ENCODE data around the gene TMEM235.

DNA sequence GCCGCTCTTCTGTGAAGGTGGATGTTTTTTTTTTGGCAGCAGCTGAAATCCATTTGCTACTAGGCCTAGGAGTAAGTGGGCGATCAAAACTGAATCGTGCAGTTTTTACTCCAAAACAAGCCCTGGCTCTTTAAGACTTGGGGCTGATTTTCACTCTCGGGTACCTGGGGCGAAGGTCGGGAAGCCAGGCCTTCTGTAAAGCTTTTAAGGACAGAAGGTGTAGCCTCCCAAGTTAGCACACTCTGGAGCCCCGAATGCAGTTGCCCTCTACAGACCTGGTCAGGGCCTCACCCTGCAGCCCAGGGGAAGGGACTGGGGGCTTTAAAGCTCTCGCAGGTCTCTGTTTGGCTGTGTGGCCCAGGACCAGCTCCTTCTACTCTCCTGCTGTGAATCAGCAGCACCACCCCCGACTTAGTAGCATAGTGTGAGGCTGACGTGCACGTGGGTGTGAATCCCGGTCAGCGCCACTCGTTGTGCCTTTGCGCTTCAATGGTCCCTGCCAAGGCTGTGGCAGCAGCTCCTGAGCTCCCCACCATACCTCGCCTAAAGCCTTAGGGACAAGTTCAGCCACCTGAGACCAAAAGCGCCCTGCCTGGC lies 49.9 kb downstream of the TMEM235 start:
- TF ChIP-seq, protein P1, sequence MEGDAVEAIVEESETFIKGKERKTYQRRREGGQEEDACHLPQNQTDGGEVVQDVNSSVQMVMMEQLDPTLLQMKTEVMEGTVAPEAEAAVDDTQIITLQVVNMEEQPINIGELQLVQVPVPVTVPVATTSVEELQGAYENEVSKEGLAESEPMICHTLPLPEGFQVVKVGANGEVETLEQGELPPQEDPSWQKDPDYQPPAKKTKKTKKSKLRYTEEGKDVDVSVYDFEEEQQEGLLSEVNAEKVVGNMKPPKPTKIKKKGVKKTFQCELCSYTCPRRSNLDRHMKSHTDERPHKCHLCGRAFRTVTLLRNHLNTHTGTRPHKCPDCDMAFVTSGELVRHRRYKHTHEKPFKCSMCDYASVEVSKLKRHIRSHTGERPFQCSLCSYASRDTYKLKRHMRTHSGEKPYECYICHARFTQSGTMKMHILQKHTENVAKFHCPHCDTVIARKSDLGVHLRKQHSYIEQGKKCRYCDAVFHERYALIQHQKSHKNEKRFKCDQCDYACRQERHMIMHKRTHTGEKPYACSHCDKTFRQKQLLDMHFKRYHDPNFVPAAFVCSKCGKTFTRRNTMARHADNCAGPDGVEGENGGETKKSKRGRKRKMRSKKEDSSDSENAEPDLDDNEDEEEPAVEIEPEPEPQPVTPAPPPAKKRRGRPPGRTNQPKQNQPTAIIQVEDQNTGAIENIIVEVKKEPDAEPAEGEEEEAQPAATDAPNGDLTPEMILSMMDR (conservative IDR thresholded peaks at IDR 0.05; ENCODE audit: low read depth in 2 of 2): no peak
- no peak for TF ChIP-seq ZNF331 (CRISPR knock-in tag; IDR thresholded peaks at IDR 0.05; ENCODE audit: low read depth)
- TF ChIP-seq JUNB (IDR thresholded peaks at IDR 0.05; ENCODE audit: unreplicated experiment): no peak
- TF ChIP-seq EZH2phosphoT487 (IDR thresholded peaks at IDR 0.05; ENCODE audit: unreplicated experiment): no peak
- TF ChIP-seq CREB1 (CRISPR knock-in tag; IDR thresholded peaks at IDR 0.05; ENCODE audit: low read depth): no peak
- TF ChIP-seq, protein P2, sequence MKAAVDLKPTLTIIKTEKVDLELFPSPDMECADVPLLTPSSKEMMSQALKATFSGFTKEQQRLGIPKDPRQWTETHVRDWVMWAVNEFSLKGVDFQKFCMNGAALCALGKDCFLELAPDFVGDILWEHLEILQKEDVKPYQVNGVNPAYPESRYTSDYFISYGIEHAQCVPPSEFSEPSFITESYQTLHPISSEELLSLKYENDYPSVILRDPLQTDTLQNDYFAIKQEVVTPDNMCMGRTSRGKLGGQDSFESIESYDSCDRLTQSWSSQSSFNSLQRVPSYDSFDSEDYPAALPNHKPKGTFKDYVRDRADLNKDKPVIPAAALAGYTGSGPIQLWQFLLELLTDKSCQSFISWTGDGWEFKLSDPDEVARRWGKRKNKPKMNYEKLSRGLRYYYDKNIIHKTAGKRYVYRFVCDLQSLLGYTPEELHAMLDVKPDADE (IDR thresholded peaks at IDR 0.05): no peak
- TF ChIP-seq, protein P3, sequence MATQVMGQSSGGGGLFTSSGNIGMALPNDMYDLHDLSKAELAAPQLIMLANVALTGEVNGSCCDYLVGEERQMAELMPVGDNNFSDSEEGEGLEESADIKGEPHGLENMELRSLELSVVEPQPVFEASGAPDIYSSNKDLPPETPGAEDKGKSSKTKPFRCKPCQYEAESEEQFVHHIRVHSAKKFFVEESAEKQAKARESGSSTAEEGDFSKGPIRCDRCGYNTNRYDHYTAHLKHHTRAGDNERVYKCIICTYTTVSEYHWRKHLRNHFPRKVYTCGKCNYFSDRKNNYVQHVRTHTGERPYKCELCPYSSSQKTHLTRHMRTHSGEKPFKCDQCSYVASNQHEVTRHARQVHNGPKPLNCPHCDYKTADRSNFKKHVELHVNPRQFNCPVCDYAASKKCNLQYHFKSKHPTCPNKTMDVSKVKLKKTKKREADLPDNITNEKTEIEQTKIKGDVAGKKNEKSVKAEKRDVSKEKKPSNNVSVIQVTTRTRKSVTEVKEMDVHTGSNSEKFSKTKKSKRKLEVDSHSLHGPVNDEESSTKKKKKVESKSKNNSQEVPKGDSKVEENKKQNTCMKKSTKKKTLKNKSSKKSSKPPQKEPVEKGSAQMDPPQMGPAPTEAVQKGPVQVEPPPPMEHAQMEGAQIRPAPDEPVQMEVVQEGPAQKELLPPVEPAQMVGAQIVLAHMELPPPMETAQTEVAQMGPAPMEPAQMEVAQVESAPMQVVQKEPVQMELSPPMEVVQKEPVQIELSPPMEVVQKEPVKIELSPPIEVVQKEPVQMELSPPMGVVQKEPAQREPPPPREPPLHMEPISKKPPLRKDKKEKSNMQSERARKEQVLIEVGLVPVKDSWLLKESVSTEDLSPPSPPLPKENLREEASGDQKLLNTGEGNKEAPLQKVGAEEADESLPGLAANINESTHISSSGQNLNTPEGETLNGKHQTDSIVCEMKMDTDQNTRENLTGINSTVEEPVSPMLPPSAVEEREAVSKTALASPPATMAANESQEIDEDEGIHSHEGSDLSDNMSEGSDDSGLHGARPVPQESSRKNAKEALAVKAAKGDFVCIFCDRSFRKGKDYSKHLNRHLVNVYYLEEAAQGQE (IDR thresholded peaks at IDR 0.05; ENCODE audit: unreplicated experiment): no peak
